SKM-1 treated with dmso at 0.1 percent for 144 hours (cell line): ENCODE results near the gene TNS4.

Experiments used
- DNase-seq: peaks from one replicate; lab custom pipeline; 2025; ENCODE audit not compliant: unreplicated experiment; lab: John Stamatoyannopoulos, UW

The TNS4 gene

GRCh38 chr17:40458851-40459482 is 42.5 kb downstream of the TNS4 start:
- no peak for DNase-seq

GRCh38 chr17:40457964-40458791 is 43.2 kb downstream of the TNS4 start:
- no peak for DNase-seq

GRCh38 chr17:40457369-40457768 is 44.1 kb downstream of the TNS4 start:
- no peak for DNase-seq

- DNase-seq, result no peak
These were observed 44.9 kb downstream of the TNS4 start for GRCh38 chr17:40456396-40456951.

GRCh38 chr17:40454613-40454995 is 46.8 kb downstream of the TNS4 start:
- no peak for DNase-seq

- DNase-seq, result no peak
These were observed 47.4 kb downstream of the TNS4 start for GRCh38 chr17:40453881-40454612.

- DNase-seq, result no peak
These were observed 48.5 kb downstream of the TNS4 start for GRCh38 chr17:40452921-40453378.

- no peak for DNase-seq
These were observed 49.1 kb downstream of the TNS4 start for GRCh38 chr17:40452216-40452787.

GRCh38 chr17:40451420-40451819 is 50.0 kb downstream of the TNS4 start:
- no peak for DNase-seq

GRCh38 chr17:40450175-40450574 is 51.2 kb downstream of the TNS4 start:
- DNase-seq, result peak; percentile 21

- no peak for DNase-seq
These were observed 52.7 kb downstream of the TNS4 start for GRCh38 chr17:40448639-40449261.

- DNase-seq, result peak; percentile 32
These were observed 53.2 kb downstream of the TNS4 start for GRCh38 chr17:40448213-40448638.

GRCh38 chr17:40447806-40448205 is 53.6 kb downstream of the TNS4 start:
- no peak for DNase-seq

- no peak for DNase-seq
These were observed 54.2 kb downstream of the TNS4 start for GRCh38 chr17:40447148-40447644.

GRCh38 chr17:40445751-40446468 is 55.5 kb downstream of the TNS4 start:
- no peak for DNase-seq

- peak; percentile 38 for DNase-seq
These were observed 57.2 kb downstream of the TNS4 start for GRCh38 chr17:40443988-40444899.

GRCh38 chr17:40443196-40443987 is 58.0 kb downstream of the TNS4 start, which contains the start of gene IGFBP4:
Gene IGFBP4, plus strand, starts transcription at chr17:40443450. Its CDS starts 286 bp downstream, at chr17:40443736.
- DNase-seq, result peak; percentile 71
